Kidney (tissue), 14 donors: ENCODE data around the gene SAMD8. TPM values are rescaled to one million over a fixed set of nuclear protein-coding genes. Genes with fewer than 3 reads are reported as not detected.
A peak's percentile ranks its signal among the peaks of the same experiment; 100 is the strongest.

Experiments used
- DNase-seq, 5 donors: peaks; one replicate each; pipeline ENCODE4 v3.0.0-alpha.2; 2013 to 2020
- FAIRE-seq: peaks from 2 replicates; lab custom pipeline; 2012; peaks lifted over from hg19 to GRCh38; lab: Jason Lieb, UNC
- H3K27ac ChIP-seq, 2 donors: one replicate each; pipeline ENCODE4 v1.7.0; 2013; ENCODE audit warnings: low read depth in 2 of 2, low read length in 2 of 2, inconsistent platforms in 1 of 2
- H3K27me3 ChIP-seq: one replicate; pipeline ENCODE4 v1.7.1; 2013; ENCODE audit warnings: low read length, inconsistent platforms; ENCODE audit not compliant: control insufficient read depth, insufficient read depth
- H3K36me3 ChIP-seq, 3 donors: one replicate each; pipeline versions ENCODE4 v1.7.0 to v1.7.1; 2013; ENCODE audit warnings: low read length in 3 of 3, control low read depth in 1 of 3, inconsistent platforms in 1 of 3; ENCODE audit not compliant: insufficient read depth in 3 of 3, control insufficient read depth in 2 of 3
- H3K4me1 ChIP-seq, 3 donors: one replicate each; pipeline versions ENCODE4 v1.7.0 to v1.7.1; 2013; ENCODE audit warnings: low read length in 3 of 3, inconsistent platforms in 1 of 3, low read depth in 1 of 3; ENCODE audit not compliant: control insufficient read depth in 2 of 3, insufficient read depth in 2 of 3
- H3K4me3 ChIP-seq, 3 donors: one replicate each; pipeline versions ENCODE4 v1.7.0 to v1.8.1; 2013; ENCODE audit warnings: low read length in 3 of 3, control low read depth in 1 of 3, inconsistent platforms in 1 of 3
- H3K9ac ChIP-seq, 3 donors: one replicate each; pipeline versions ENCODE4 v1.7.0 to v1.7.1; 2013; ENCODE audit warnings: low read length in 3 of 3, control low read depth in 1 of 3, inconsistent platforms in 1 of 3
- H3K9me3 ChIP-seq, 3 donors: one replicate each; pipeline versions ENCODE4 v1.7.0 to v1.7.1; 2013; ENCODE audit warnings: low read length in 3 of 3, control low read depth in 1 of 3, inconsistent platforms in 1 of 3; ENCODE audit not compliant: control insufficient read depth in 2 of 3, insufficient read depth in 1 of 3
- CTCF ChIP-seq: IDR thresholded peaks from 3 replicates; pipeline ENCODE4 v1.5.1; 2012; ENCODE audit warnings: mild to moderate bottlenecking, moderate library complexity, borderline replicate concordance; ENCODE audit not compliant: insufficient read depth; ENCODE audit errors: extremely low read depth
- intact Hi-C: fragments of 100-400 bp; cut with DNase I; formaldehyde crosslinking; loops from one replicate; pipeline ENCODE4 v1.11.1; 2022
- polyA plus RNA-seq: library from polyadenylated mRNA; stranded (reverse); fragments of 350-450 nt; fragmentation: Illumina TruSeq; extraction: RNeasy Lipid Tissue Mini Kit (QIAGEN cat#74804); gene quantifications from one replicate; pipeline ENCODE4 v1.2.3, GENCODE V29; 2014; ENCODE audit warnings: low read depth, low replicate concordance; ENCODE audit not compliant: insufficient read depth
- total RNA-seq: library from RNA; stranded (reverse); fragmentation: NEBNext Ultra II Directional; extraction: Animal tissue kit (Norgen Biotek cat#: 25700); gene quantifications from one replicate; pipeline ENCODE4 v1.2.1, GENCODE V29; 2021
- donor health status: control.
- donor health status: control.
- donor health status: control.
- donor health status: control.
- donor health status: control.
- donor health status: DM: yes; HTN: yes; CAD: no.
- donor health status: Normal renal cell carcinoma (clear cell type).

The SAMD8 gene
- total and polyA plus RNA-seq, 2 donors from 2014 or later, result 5.3 to 20.5 TPM

GRCh38 chr10:75176046-75176445 lies 64.6 kb downstream of the SAMD8 start:
- Histone ChIP-seq H3K4me3 (no peak overlapping the region), H3K4me1 (no peaks in the 10 kb centered on the region), H3K9ac (no peak overlapping the region), H3K9me3 (no peaks in the 10 kb centered on the region), H3K36me3 (peaks cover 2 to 6% (median 4%) of the 10 kb centered on the region in 3 donors), H3K27ac (no peak overlapping the region), H3K27me3 (no peaks in the 10 kb centered on the region)
- DNase-seq (no peak), FAIRE-seq (no peak)
- TF ChIP-seq CTCF, result no peak
- intact Hi-C loops, result no loop called here

GRCh38 chr10:75176736-75177135 lies 65.3 kb downstream of the SAMD8 start:
- no peak for FAIRE-seq
- H3K27ac ChIP-seq, result no peak overlapping the region
- H3K36me3 ChIP-seq, result peaks cover 2 to 6% (median 4%) of the 10 kb centered on the region in 3 donors

DNA sequence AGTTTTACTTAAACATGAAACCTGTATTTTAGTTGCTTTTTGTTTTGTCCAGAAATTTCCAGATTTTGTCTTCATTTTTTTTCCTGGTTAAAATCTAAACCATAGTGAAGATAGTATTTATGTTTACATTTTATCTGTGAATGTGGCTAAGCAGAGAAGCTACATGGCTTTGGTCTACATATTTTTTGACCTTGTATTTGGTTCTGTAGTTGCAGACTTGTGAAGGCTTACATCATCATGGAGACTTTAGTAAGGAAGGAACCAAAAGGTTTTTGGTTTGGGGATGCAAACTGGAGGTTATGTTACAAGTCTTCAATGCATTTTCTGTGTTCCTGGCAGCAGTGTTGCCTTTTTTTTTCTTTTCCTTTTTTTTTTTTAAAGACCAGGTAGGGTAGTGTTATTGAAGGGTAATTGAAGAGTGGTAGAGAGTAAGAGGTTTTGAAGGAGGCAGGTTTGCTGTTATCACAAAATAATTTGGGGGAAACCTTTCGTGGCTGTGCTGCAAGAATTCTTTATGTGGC lies 68.3 kb downstream of the SAMD8 start:
- H3K9me3 ChIP-seq, result no peaks in the 10 kb centered on the region
- no peaks in the 10 kb centered on the region for H3K4me1 ChIP-seq
- DNase-seq, result no peak
- no peak for FAIRE-seq
- no peak overlapping the region for H3K27ac ChIP-seq
- H3K36me3 ChIP-seq, result peaks cover 2 to 7% (median 6%) of the 10 kb centered on the region in 3 donors
- intact Hi-C loops, result no loop called here
- H3K4me3 ChIP-seq, result no peak overlapping the region
- TF ChIP-seq CTCF, result no peak
- H3K27me3 ChIP-seq, result no peaks in the 10 kb centered on the region
- no peak overlapping the region for H3K9ac ChIP-seq

More at GRCh38 chr10:75176736-75177135, 65.3 kb downstream of the SAMD8 start:
- no peak overlapping the region for H3K9ac ChIP-seq
- no peaks in the 10 kb centered on the region for H3K4me1 ChIP-seq
- no peak for DNase-seq
- no peak overlapping the region for H3K4me3 ChIP-seq
- intact Hi-C loops, result no loop called here
- no peak for TF ChIP-seq CTCF
- H3K9me3 ChIP-seq, result no peaks in the 10 kb centered on the region
- no peaks in the 10 kb centered on the region for H3K27me3 ChIP-seq

DNA sequence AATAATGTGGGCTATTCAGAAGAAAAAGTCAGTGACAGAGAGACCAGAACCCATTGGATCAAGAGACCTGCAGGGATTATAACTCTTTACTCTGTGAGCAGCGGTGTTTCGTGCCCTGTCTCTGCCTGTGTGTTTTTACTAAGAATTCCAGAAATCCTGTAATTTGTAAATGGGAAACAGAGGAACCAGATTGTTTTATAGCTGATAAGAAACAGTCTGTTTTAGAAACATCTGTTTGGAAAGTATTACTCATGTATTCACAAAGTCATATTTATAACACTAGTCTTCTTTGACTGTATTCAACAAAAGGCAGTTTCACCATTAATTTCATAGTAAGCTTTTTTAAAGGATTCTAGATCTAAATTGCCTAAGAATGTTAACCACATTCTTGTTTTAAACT lies 69.1 kb downstream of the SAMD8 start:
- Histone ChIP-seq H3K9ac (no peak overlapping the region), H3K9me3 (no peaks in the 10 kb centered on the region), H3K27ac (no peak overlapping the region), H3K4me3 (no peak overlapping the region), H3K36me3 (peaks cover 2 to 7% (median 6%) of the 10 kb centered on the region in 3 donors), H3K4me1 (no peaks in the 10 kb centered on the region), H3K27me3 (no peaks in the 10 kb centered on the region)
- TF ChIP-seq CTCF, result no peak
- DNase-seq (peak in 1 of 5 donors; percentile 26), FAIRE-seq (no peak)
- intact Hi-C loops, result no loop called here
